ENCODE data around the gene ACTL7A. TPM values are rescaled to one million over a fixed set of nuclear protein-coding genes. Genes with fewer than 3 reads are reported as not detected.

Gene ACTL7A
- total RNA-seq, 1 donor from 2014 or later, result not detected

DNA sequence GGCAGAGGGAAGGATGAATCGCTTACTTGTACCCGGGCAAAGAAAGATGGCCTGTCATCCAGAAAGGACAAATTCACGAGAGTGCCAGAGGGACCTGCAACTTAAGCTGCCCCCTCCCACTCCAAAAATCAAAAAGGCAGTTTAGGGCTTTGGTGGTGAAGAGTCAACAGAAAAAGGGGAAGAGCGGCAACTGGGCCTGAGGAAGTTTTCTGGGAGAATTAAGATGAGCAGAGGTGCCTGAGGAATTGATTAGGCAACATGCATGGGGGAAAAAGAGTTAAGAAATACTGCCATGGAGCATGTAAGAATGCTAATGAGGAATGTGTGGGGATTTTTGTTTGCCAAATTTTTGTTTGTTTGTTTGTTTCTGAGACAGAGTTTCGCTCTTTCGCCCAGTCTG, 4.5 kb upstream of the ACTL7A start:
- no peak overlapping the region for H3K9ac ChIP-seq (ENCODE audit: low read depth in 1 of 3, low read length in 3 of 3)
- no peaks in the 10 kb centered on the region for H3K9me3 ChIP-seq (ENCODE audit: control insufficient read depth in 3 of 3, low read length in 3 of 3)
- peaks cover 2 to 5% (median 3%) of the 10 kb centered on the region in 3 donors for H3K27me3 ChIP-seq (ENCODE audit: control insufficient read depth in 3 of 3, insufficient read depth in 3 of 3, low read length in 3 of 3)
- no peaks in the 10 kb centered on the region for H3K4me1 ChIP-seq (ENCODE audit: control insufficient read depth in 3 of 3, insufficient read depth in 3 of 3, low read length in 3 of 3)
- no peak overlapping the region for H3K4me3 ChIP-seq (ENCODE audit: low read length in 3 of 3)
- H3K27ac ChIP-seq (ENCODE audit: low read depth, low read length), result no peak overlapping the region
- no peaks in the 10 kb centered on the region for H3K36me3 ChIP-seq (ENCODE audit: control insufficient read depth in 3 of 3, insufficient read depth in 3 of 3, low read length in 3 of 3)

DNA sequence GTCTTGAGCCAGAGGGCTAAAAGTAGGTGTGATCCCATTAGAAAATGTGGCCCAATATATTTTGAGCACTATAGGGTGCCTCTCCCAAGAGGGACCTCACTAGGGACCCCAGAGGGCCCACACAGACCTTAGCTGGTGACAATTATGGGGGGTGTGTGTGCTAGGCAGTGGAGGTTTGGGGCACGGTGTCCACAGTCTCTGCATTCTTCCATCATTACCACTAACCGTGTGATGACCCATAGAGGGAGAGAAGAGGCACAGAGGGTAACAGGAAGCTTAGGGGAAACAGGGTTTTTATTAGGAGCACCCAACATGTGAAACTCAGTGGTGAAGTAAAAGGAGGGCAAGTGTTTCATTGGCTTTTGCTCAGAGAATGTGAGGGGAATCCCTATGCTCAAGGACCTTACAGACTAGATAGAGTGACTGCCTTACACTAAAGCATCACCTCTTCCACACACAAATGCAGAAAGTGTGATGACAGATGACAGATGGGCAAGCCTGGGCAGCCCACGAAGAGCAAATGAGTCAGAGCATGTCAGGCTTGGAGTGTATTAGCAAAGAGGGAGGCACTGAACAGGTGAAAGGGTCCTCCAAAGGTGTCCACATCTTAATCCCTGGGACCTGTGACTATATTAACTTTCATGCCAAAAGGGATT, 2.5 kb upstream of the ACTL7A start:
- Histone ChIP-seq H3K27ac (ENCODE audit: low read depth, low read length) (no peak overlapping the region), H3K9ac (ENCODE audit: low read depth in 1 of 3, low read length in 3 of 3) (no peak overlapping the region), H3K4me1 (ENCODE audit: control insufficient read depth in 3 of 3, insufficient read depth in 3 of 3, low read length in 3 of 3) (no peaks in the 10 kb centered on the region), H3K9me3 (ENCODE audit: control insufficient read depth in 3 of 3, low read length in 3 of 3) (no peaks in the 10 kb centered on the region), H3K4me3 (ENCODE audit: low read length in 3 of 3) (no peak overlapping the region), H3K36me3 (ENCODE audit: control insufficient read depth in 3 of 3, insufficient read depth in 3 of 3, low read length in 3 of 3) (no peaks in the 10 kb centered on the region), H3K27me3 (ENCODE audit: control insufficient read depth in 3 of 3, insufficient read depth in 3 of 3, low read length in 3 of 3) (peaks cover 0 to 2% (median 0%) of the 10 kb centered on the region in 3 donors)

DNA sequence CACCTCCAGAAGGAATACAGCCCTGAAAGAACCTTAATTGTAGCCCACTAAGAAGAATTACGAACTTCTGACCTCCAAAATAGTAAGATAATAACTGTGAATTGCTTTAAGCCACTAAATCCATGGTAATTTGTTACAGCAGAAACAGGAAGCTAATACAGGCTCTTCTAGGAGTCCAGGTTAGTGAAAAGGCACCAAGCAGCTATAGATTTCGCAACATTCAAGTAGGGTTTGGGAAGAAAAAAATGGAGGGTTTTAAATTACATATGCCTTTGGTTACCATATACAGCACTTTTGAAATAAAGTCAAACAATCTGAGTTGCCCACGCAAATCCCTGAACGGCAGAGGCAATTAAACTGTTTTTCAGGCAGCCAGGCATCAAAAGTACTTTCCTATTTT, 1.7 kb upstream of the ACTL7A start:
- Histone ChIP-seq H3K36me3 (ENCODE audit: control insufficient read depth in 3 of 3, insufficient read depth in 3 of 3, low read length in 3 of 3) (no peaks in the 10 kb centered on the region), H3K4me3 (ENCODE audit: low read length in 3 of 3) (no peak overlapping the region), H3K9ac (ENCODE audit: low read depth in 1 of 3, low read length in 3 of 3) (no peak overlapping the region), H3K27me3 (ENCODE audit: control insufficient read depth in 3 of 3, insufficient read depth in 3 of 3, low read length in 3 of 3) (peaks cover 0 to 2% (median 0%) of the 10 kb centered on the region in 3 donors), H3K9me3 (ENCODE audit: control insufficient read depth in 3 of 3, low read length in 3 of 3) (no peaks in the 10 kb centered on the region), H3K27ac (ENCODE audit: low read depth, low read length) (no peak overlapping the region), H3K4me1 (ENCODE audit: control insufficient read depth in 3 of 3, insufficient read depth in 3 of 3, low read length in 3 of 3) (no peaks in the 10 kb centered on the region)

DNA sequence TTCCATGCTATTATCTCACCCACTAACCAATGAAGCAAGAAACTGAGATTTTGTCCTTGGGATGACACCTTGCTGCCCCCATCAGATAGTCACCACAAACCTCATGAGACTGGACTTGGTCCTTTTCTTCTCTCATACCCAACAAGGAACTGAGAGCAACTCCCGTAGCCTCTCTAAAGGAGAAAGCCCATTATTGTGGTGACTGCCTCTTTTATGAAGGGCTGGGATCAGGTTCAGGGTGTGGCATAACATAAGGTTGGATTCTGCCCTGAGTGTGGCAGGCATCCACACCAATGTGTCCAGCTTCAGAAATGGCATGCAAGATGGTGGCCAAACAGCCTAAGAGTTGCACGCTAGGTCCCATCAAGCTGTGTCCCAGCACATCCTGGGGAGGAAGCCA, 1.3 kb upstream of the ACTL7A start:
- Histone ChIP-seq H3K27me3 (ENCODE audit: control insufficient read depth in 3 of 3, insufficient read depth in 3 of 3, low read length in 3 of 3) (peaks cover 0 to 2% (median 0%) of the 10 kb centered on the region in 3 donors), H3K4me1 (ENCODE audit: control insufficient read depth in 3 of 3, insufficient read depth in 3 of 3, low read length in 3 of 3) (no peaks in the 10 kb centered on the region), H3K4me3 (ENCODE audit: low read length in 3 of 3) (no peak overlapping the region), H3K9me3 (ENCODE audit: control insufficient read depth in 3 of 3, low read length in 3 of 3) (no peaks in the 10 kb centered on the region), H3K27ac (ENCODE audit: low read depth, low read length) (no peak overlapping the region), H3K9ac (ENCODE audit: low read depth in 1 of 3, low read length in 3 of 3) (no peak overlapping the region), H3K36me3 (ENCODE audit: control insufficient read depth in 3 of 3, insufficient read depth in 3 of 3, low read length in 3 of 3) (no peaks in the 10 kb centered on the region)

DNA sequence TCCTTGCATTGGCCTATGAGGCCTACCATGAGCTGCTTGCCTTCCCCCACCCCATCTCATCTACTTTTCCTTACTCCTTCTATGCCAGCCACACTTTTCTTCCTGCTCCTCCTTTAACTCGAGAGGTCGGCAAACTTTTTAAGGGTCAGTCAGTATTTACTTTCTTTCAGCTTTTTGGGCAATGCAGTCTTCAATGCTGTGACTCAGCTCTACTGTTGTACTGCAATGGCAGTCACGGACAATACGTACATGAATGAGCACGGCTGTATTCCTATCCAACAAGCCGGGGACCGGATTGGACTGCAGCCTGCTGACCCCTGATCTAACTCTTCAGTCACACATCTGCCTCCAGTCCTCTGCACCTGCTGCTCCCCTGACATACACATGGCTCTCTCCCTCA, 602 bp upstream of the ACTL7A start:
- Histone ChIP-seq H3K27me3 (ENCODE audit: control insufficient read depth in 3 of 3, insufficient read depth in 3 of 3, low read length in 3 of 3) (no peaks in the 10 kb centered on the region), H3K9me3 (ENCODE audit: control insufficient read depth in 3 of 3, low read length in 3 of 3) (no peaks in the 10 kb centered on the region), H3K36me3 (ENCODE audit: control insufficient read depth in 3 of 3, insufficient read depth in 3 of 3, low read length in 3 of 3) (no peaks in the 10 kb centered on the region), H3K27ac (ENCODE audit: low read depth, low read length) (no peak overlapping the region), H3K4me3 (ENCODE audit: low read length in 3 of 3) (no peak overlapping the region), H3K9ac (ENCODE audit: low read depth in 1 of 3, low read length in 3 of 3) (no peak overlapping the region), H3K4me1 (ENCODE audit: control insufficient read depth in 3 of 3, insufficient read depth in 3 of 3, low read length in 3 of 3) (no peaks in the 10 kb centered on the region)

DNA sequence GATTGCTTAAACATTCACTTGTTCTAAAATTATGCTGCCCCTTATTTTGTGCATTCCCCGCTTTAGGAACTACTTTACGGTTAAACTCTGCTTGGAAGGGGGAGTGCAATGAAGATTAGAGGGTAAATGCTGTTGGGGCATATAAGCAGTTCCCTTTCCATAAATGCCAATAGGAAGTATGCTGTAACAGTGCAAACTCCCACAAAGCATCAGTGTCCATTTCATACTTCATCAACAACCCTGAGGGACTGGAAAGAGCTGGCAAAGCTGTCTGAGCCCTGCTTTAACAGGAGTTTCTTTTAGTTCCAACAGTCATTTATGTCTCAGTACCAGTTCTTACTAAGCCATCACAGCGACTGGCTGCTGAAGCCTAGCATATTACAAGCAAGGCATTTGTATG, 1.8 kb downstream of the ACTL7A start:
- Histone ChIP-seq H3K4me1 (ENCODE audit: control insufficient read depth in 3 of 3, insufficient read depth in 3 of 3, low read length in 3 of 3) (no peaks in the 10 kb centered on the region), H3K27ac (ENCODE audit: low read depth, low read length) (no peak overlapping the region), H3K4me3 (ENCODE audit: low read length in 3 of 3) (no peak overlapping the region), H3K36me3 (ENCODE audit: control insufficient read depth in 3 of 3, insufficient read depth in 3 of 3, low read length in 3 of 3) (peaks cover 1 to 7% (median 7%) of the 10 kb centered on the region in 3 donors), H3K9me3 (ENCODE audit: control insufficient read depth in 3 of 3, low read length in 3 of 3) (no peaks in the 10 kb centered on the region), H3K9ac (ENCODE audit: low read depth in 1 of 3, low read length in 3 of 3) (no peak overlapping the region), H3K27me3 (ENCODE audit: control insufficient read depth in 3 of 3, insufficient read depth in 3 of 3, low read length in 3 of 3) (no peaks in the 10 kb centered on the region)

DNA sequence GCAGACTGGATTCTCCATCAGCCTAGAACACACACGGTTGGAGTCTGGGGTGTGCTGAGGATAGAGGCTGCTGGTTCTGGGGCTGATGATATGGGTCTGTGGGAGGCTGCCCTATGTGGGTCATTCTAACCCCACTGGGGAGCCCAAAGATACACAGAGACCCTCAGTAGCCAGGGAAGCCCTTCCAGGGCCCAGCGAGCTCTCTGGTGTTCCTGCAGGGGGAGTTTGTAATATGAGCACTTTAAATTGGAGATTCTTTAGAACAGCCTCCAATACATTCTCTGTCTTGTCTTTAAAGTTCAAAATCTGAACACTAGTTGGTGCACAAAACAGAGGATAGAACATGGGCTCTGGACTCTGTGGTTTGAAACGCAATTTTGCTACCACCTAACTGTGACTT, 2.4 kb downstream of the ACTL7A start:
- Histone ChIP-seq H3K4me1 (ENCODE audit: control insufficient read depth in 3 of 3, insufficient read depth in 3 of 3, low read length in 3 of 3) (no peaks in the 10 kb centered on the region), H3K9me3 (ENCODE audit: control insufficient read depth in 3 of 3, low read length in 3 of 3) (no peaks in the 10 kb centered on the region), H3K36me3 (ENCODE audit: control insufficient read depth in 3 of 3, insufficient read depth in 3 of 3, low read length in 3 of 3) (peaks cover 3 to 12% (median 11%) of the 10 kb centered on the region in 3 donors), H3K9ac (ENCODE audit: low read depth in 1 of 3, low read length in 3 of 3) (no peak overlapping the region), H3K4me3 (ENCODE audit: low read length in 3 of 3) (no peak overlapping the region), H3K27me3 (ENCODE audit: control insufficient read depth in 3 of 3, insufficient read depth in 3 of 3, low read length in 3 of 3) (no peaks in the 10 kb centered on the region), H3K27ac (ENCODE audit: low read depth, low read length) (no peak overlapping the region)

DNA sequence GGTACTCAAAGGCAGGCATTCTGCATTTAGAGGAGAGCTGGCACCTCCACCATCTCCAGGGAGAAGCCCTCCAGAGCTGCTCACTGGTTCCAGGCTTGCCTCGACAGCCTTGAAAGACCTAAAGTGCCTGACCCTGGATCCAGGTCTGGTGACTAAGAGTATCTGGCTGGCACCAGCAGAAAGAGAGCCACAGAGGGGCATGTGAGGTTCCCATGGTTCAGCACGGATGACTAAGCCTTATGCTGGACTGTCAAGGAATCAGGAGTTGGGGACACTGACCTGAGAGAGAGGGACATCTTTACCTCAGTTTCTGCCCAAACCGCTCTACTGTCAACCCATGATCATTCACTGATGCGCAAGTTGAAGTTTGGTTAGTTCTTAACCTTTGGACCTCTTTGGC, 3.0 kb downstream of the ACTL7A start:
- Histone ChIP-seq H3K36me3 (ENCODE audit: control insufficient read depth in 3 of 3, insufficient read depth in 3 of 3, low read length in 3 of 3) (peaks cover 3 to 13% (median 12%) of the 10 kb centered on the region in 3 donors), H3K4me3 (ENCODE audit: low read length in 3 of 3) (no peak overlapping the region), H3K4me1 (ENCODE audit: control insufficient read depth in 3 of 3, insufficient read depth in 3 of 3, low read length in 3 of 3) (no peaks in the 10 kb centered on the region), H3K27ac (ENCODE audit: low read depth, low read length) (no peak overlapping the region), H3K9me3 (ENCODE audit: control insufficient read depth in 3 of 3, low read length in 3 of 3) (no peaks in the 10 kb centered on the region), H3K27me3 (ENCODE audit: control insufficient read depth in 3 of 3, insufficient read depth in 3 of 3, low read length in 3 of 3) (no peaks in the 10 kb centered on the region), H3K9ac (ENCODE audit: low read depth in 1 of 3, low read length in 3 of 3) (no peak overlapping the region)

DNA sequence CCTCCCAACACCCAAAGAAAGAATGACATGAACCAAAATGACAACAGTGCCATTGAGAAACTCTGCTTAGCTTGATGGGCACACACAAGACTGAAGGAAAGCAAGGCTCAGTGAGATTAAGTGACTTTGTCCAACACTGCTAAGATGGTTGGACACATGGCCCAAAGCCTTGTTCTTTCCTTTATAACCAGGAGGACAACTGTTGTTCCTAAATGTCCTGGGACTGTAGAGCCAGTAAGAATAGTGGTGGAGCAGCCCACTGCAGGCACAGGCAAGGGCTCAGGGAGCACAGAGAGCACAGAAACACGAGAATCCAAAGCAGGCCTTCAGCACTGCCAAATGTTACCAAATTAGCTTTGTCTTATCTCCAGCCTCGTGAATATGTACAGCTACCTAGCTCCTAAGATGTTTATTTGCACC, 3.9 kb downstream of the ACTL7A start:
- Histone ChIP-seq H3K4me3 (ENCODE audit: low read length in 3 of 3) (no peak overlapping the region), H3K27ac (ENCODE audit: low read depth, low read length) (no peak overlapping the region), H3K36me3 (ENCODE audit: control insufficient read depth in 3 of 3, insufficient read depth in 3 of 3, low read length in 3 of 3) (peaks cover 3 to 17% (median 12%) of the 10 kb centered on the region in 3 donors), H3K4me1 (ENCODE audit: control insufficient read depth in 3 of 3, insufficient read depth in 3 of 3, low read length in 3 of 3) (no peaks in the 10 kb centered on the region), H3K9me3 (ENCODE audit: control insufficient read depth in 3 of 3, low read length in 3 of 3) (no peaks in the 10 kb centered on the region), H3K9ac (ENCODE audit: low read depth in 1 of 3, low read length in 3 of 3) (no peak overlapping the region), H3K27me3 (ENCODE audit: control insufficient read depth in 3 of 3, insufficient read depth in 3 of 3, low read length in 3 of 3) (no peaks in the 10 kb centered on the region)

DNA sequence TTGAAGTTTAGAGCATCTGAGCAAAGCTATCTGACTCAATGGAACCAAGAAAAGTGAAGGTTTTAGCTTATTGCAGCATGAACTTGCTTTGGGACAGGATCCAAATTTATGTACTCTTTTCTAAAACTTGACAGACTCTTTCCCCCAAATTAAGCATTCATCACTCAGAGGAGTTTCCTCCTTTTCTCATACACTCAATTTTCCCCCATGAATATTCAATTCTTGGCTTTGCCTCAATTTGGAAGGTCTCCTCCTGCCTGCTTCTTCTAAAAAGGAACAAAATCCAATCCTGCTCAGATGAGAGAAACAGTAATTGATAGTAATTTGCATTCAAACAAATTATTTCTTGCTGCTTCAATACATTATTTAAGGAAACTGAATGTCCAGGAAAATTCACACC, 5.0 kb downstream of the ACTL7A start:
- no peak overlapping the region for H3K9ac ChIP-seq (ENCODE audit: low read depth in 1 of 3, low read length in 3 of 3)
- no peaks in the 10 kb centered on the region for H3K9me3 ChIP-seq (ENCODE audit: control insufficient read depth in 3 of 3, low read length in 3 of 3)
- H3K27me3 ChIP-seq (ENCODE audit: control insufficient read depth in 3 of 3, insufficient read depth in 3 of 3, low read length in 3 of 3), result no peaks in the 10 kb centered on the region
- no peak overlapping the region for H3K27ac ChIP-seq (ENCODE audit: low read depth, low read length)
- peaks cover 3 to 26% (median 22%) of the 10 kb centered on the region in 3 donors for H3K36me3 ChIP-seq (ENCODE audit: control insufficient read depth in 3 of 3, insufficient read depth in 3 of 3, low read length in 3 of 3)
- no peak overlapping the region for H3K4me3 ChIP-seq (ENCODE audit: low read length in 3 of 3)
- no peaks in the 10 kb centered on the region for H3K4me1 ChIP-seq (ENCODE audit: control insufficient read depth in 3 of 3, insufficient read depth in 3 of 3, low read length in 3 of 3)
